NCI-H69 (cell line): ENCODE measurements around the gene PCDHGB3.
"Not testable (repeated sequence)": the region's sequence is repeated elsewhere in the genome, so short reads cannot be mapped to it uniquely, and the experiment has no call there.

Experiments used
- DNase-seq: peaks from one replicate; lab custom pipeline; 2025; lab: John Stamatoyannopoulos, UW

Gene PCDHGB3

DNA sequence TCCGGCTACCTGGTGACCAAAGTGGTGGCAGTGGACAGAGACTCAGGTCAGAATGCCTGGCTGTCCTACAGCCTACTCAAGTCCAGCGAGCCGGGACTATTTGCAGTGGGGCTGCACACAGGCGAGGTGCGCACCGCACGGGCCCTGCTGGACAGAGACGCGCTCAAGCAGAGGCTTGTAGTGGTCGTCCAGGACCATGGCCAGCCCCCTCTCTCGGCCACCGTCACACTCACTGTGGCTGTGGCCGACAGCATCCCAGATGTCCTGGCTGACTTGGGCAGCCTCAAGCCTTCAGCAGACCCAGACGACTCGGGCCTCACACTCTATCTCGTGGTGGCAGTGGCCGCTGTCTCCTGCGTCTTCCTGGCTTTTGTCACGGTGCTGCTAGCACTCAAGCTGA, 13.1 kb upstream of the PCDHGB3 start:
- no peak for DNase-seq

DNA sequence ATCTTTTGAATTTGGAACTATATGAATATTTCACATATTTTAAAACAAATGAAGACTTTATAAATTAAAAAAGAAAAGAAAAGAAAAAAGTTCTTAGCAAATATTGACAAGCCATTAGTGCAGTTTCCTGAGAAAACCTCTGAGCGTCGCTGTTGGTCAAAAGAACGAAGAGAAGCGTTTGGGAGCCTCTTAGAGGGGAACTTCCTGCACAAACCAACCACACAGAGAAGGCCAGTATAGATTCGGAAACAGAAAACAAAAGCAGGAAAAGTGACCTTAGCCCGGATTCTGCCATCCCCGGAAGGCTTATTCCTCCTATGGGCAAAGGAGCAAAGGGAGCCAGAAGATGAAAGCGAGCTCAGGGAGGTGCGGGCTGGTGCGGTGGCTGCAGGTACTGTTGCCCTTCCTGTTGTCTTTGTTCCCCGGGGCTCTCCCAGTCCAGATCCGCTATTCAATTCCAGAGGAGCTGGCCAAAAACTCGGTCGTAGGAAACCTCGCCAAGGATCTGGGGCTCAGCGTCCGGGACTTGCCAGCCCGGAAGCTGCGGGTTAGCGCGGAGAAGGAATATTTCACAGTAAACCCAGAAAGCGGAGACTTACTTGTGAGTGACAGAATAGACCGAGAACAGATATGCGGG, 10.1 kb upstream of the PCDHGB3 start, which contains the start of gene PCDHGB2:
Gene PCDHGB2 (plus strand): TSS at position 205 of the 637 bp plus-strand sequence. CDS start 142 bp downstream, at position 347.
- DNase-seq: peak; percentile 57

DNA sequence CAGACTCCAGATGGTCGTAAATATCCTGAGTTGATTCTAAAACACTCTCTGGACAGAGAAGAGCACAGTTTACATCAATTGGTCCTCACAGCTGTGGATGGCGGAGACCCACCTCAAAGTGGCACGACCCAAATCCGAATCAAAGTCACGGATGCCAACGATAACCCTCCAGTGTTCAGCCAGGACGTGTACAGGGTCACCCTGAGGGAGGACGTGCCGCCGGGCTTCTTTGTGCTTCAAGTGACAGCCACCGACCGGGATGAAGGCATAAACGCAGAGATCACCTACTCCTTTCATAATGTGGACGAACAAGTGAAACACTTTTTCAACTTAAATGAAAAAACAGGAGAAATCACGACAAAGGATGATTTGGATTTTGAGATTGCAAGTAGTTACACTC, 9.4 kb upstream of the PCDHGB3 start:
- DNase-seq: no peak

DNA sequence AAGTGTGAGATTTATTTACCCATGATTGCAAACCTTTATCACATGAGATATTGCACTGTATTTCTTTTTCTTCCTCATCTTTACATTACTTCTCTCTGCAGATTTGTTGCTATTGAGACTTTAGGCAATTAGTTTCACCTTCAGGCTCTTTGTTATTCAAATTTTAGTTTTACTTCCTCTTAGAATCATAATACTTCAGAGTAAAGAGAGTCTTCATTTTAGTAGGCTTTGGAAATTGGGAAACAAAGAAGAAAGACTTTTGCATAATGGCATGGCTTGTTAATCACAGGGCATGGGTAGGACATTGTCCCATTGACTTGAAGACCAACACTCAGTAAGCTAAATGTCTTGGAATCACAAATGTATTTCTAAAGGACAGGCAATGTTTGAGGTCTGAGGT, 7.3 kb upstream of the PCDHGB3 start:
- DNase-seq: no peak

DNA sequence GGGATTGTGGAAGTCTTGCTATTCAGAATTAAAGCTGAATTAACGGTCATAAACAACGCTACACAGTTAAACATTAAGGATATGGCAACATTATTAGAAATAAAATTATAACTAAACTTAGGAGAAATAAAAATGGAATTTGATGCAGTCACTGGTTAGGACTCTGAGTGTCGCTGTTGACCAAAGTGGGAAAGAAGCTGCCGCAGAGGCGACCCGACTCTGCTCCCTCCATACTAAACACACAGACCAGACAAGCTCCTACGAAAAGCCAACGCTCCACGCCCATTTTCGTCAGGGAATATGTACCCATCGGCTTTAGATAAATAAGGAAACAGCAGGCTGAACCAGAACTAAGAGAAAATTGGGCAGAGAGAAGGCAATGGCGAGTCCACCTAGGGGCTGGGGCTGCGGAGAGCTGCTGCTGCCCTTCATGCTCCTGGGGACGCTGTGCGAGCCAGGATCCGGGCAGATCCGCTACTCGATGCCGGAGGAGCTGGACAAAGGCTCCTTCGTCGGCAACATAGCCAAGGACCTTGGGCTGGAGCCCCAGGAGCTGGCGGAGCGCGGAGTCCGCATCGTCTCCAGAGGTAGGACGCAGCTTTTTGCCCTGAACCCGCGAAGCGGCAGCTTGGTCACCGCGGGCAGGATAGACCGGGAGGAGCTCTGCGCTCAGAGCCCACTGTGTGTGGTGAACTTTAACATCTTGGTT, 5.9 kb upstream of the PCDHGB3 start, which contains the start of gene PCDHGA5:
Gene PCDHGA5 (plus strand): TSS at position 211 of the 709 bp plus-strand sequence. CDS start 169 bp downstream, at position 380.
- DNase-seq: no peak

DNA sequence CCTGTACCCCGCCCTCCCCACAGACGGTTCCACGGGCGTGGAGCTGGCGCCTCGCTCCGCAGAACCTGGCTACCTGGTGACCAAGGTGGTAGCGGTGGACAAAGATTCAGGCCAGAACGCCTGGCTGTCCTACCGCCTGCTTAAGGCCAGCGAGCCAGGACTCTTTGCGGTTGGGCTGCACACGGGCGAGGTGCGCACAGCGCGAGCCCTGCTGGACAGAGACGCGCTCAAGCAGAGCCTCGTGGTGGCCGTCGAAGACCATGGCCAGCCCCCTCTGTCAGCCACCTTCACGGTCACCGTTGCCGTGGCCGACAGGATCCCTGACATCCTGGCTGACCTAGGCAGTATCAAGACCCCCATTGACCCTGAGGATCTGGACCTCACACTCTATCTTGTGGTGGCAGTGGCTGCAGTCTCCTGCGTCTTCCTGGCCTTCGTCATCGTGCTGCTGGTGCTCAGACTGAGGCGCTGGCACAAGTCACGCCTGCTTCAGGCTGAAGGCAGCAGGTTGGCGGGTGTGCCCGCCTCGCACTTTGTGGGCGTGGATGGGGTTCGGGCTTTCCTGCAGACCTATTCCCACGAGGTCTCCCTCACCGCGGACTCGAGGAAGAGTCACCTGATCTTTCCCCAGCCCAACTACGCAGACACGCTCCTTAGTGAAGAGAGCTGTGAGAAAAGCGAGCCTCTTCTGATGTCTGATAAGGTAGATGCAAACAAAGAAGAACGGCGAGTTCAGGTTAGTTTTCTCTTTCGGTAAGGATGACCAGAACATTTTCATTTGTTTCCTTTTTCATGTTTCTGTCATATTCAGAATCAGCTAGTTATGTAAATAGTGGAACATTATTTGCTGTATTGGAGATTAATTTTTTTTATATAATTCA, 3.8 kb upstream of the PCDHGB3 start:
- no peak for DNase-seq

DNA sequence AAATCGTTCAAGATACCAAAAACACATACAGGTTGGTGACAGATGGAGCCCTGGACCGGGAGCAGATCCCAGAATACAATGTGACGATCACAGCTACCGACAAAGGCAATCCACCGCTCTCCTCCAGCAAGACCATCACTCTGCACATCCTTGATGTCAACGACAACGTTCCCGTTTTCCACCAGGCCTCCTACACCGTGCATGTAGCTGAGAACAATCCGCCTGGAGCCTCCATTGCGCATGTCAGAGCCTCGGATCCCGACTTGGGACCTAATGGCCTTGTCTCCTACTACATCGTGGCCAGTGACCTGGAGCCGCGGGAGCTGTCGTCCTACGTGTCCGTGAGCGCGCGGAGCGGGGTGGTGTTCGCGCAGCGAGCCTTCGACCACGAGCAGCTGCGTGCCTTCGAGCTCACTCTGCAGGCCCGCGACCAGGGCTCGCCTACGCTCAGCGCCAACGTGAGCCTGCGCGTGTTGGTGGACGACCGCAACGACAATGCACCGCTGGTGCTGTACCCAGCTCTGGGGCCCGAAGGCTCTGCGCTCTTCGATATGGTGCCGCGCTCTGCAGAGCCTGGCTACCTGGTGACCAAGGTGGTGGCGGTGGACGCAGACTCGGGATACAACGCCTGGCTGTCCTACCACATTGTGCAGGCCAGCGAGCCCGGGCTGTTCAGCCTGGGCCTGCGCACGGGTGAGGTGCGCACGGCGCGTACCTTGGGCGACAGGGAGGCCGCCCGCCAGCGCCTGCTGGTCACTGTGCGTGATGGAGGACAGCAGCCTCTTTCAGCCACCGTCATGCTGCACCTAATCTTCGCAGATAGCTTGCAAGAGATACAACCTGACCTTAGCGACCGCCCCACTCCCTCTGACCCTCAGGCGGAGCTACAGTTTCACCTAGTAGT, 1.8 kb downstream of the PCDHGB3 start:
- no peak for DNase-seq

DNA sequence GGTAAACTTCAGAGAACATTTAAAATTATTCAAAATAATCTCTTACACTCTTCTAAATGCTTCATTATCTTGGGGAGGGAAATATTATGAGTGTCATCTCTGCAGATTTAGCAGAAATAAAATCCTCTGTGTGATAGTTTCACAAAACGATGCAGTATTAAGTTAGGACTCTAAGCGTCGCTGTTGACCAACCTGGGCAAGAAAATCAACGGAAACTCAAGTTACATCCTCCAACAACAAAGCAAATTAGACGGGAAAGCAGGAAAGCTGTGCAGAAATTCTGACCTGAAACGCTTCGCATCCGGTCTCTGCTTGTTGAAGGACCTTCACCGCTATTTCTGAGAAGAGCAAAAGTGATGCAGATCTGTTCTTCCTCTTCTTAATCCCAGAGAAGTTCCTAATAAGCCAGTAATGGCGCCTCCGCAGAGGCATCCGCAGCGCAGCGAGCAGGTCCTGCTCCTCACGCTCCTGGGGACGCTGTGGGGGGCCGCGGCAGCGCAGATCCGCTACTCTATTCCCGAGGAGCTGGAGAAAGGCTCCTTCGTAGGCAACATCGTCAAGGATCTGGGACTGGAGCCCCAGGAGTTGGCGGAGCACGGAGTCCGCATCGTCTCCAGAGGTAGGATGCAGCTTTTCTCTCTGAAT, 3.8 kb downstream of the PCDHGB3 start, which contains the start of gene PCDHGA6:
Gene PCDHGA6 (plus strand): TSS at position 219 of the 645 bp plus-strand sequence. CDS start 193 bp downstream, at position 412.
- peak; percentile 25 for DNase-seq

DNA sequence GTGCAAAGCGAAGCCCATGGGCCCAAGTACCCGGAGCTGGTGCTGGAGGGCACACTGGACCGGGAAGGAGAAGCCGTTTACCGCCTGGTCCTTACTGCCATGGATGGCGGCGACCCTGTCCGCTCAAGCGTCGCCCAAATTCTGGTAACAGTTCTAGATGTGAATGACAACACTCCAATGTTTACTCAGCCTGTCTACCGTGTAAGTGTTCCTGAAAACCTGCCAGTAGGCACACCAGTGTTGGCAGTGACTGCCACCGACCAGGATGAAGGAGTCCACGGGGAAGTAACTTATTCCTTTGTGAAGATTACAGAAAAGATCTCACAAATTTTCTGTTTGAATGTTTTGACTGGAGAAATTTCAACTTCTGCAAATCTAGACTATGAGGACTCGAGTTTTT, 4.6 kb downstream of the PCDHGB3 start:
- DNase-seq: no peak

DNA sequence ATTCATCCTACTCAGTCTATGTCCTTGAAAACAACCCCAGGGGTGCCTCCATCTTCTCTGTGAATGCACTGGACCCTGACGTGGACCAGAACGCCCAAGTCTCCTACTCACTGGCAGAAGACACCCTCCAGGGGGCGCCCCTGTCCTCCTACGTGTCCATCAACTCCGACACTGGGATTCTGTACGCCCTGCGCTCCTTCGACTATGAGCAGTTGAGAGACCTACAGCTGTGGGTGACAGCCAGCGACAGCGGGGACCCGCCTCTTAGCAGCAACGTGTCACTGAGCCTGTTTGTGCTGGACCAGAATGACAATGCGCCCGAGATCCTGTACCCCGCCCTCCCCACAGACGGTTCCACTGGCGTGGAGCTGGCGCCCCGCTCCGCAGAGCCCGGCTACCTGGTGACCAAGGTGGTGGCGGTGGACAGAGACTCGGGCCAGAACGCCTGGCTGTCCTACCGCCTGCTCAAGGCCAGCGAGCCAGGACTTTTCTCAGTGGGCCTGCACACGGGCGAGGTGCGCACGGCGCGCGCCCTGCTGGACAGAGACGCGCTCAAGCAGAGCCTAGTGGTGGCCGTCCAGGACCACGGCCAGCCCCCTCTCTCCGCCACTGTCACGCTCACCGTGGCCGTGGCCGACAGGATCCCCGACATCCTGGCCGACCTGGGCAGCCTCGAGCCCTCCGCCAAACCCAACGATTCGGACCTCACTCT, 5.6 kb downstream of the PCDHGB3 start:
- DNase-seq: peak; percentile 11

DNA sequence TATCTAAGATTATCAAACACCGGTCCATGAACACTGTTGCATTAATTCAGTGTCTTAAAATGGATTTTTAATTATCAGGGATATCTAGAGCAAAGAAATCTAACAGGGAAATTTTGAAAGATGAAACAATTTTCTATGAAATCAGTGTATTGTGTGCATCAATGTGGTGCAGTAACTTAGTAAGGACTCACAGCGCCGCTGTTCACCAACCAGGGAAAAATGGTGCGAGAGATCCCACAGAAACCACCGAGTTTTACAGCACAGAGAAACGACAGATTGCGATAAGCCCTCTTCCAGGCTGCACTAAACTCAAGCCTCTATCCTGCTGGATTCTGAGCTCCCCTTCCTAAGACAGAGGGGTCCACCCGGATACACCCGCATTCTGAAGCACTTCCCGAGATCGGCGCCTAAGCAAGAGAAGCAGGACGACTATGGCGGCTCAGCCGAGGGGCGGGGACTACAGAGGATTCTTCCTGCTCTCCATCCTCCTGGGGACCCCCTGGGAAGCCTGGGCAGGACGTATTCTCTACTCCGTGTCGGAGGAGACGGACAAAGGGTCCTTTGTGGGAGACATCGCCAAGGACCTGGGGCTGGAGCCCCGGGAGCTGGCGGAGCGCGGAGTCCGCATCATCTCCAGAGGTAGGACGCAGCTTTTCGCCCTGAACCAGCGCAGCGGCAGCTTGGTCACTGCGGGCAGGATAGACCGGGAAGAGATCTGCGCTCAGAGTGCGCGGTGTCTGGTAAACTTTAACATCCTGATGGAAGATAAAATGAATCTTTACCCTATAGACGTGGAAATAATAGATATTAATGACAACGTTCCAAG, 12.6 kb downstream of the PCDHGB3 start, which contains the start of gene PCDHGA7:
Gene PCDHGA7 (plus strand): TSS at position 274 of the 826 bp plus-strand sequence. CDS start 158 bp downstream, at position 432.
- DNase-seq: no peak

DNA sequence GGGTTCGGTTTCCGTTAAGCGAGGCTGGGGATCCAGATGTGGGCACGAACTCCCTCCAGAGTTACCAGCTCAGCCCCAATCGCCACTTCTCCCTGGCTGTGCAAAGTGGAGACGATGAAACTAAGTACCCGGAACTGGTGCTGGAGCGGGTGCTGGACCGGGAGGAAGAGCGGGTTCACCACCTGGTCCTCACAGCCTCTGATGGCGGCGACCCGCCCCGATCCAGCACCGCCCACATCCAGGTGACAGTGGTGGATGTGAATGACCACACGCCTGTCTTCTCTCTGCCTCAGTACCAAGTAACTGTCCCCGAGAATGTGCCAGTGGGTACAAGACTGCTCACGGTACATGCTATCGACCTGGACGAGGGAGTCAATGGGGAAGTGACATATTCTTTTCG, 13.3 kb downstream of the PCDHGB3 start:
- no peak for DNase-seq

DNA sequence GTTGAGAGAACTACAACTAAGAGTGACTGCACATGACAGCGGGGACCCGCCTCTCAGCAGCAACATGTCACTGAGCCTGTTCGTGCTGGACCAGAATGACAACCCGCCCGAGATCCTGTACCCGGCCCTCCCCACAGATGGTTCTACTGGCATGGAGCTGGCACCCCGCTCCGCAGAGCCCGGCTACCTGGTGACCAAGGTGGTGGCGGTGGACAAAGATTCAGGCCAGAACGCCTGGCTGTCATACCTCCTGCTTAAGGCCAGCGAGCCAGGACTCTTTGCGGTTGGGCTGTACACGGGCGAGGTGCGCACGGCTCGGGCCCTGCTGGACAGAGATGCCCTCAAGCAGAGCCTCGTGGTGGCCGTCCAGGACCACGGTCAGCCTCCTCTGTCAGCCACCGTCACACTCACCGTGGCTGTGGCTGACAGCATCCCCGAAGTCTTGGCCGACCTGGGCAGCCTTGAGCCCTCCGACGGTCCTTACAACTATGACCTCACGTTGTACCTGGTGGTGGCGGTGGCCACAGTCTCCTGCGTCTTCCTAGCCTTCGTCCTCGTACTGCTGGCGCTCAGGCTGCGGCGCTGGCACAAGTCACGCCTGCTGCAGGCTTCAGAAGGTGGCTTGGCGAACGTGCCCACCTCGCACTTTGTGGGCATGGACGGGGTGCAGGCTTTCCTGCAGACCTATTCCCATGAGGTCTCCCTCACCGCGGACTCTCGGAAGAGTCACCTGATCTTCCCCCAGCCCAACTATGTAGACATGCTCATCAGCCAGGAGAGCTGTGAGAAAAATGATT, 14.6 kb downstream of the PCDHGB3 start:
- no peak for DNase-seq

DNA sequence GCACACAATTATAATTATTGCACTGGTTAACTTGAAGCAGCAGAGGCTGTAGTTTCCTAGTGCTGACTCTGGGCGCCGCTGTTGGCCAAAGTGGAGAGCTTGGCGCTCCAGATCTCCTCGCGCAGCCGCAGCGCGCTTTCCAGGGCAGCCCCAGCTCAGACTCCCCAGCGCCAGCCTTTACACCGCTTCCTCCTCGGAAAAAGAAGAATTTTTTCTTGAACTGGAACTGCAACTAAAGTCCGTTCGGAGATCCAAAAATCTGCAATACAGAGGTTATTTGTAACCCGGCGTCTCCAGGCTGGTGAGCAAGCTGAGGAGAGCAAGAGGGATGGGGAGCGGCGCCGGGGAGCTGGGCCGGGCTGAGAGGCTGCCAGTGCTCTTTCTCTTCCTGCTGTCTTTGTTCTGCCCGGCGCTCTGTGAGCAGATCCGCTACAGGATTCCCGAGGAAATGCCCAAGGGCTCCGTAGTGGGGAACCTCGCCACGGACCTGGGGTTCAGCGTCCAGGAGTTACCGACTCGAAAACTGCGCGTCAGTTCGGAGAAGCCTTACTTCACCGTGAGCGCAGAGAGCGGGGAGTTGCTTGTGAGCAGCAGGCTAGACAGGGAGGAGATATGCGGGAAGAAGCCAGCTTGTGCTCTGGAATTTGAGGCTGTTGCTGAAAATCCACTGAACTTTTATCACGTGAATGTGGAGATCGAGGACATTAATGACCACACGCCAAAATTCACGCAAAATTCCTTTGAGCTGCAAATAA, 17.7 kb downstream of the PCDHGB3 start, which contains the start of gene PCDHGB4:
Gene PCDHGB4 (plus strand): TSS at position 142 of the 755 bp plus-strand sequence. CDS start 187 bp downstream, at position 329.
- not testable (repeated sequence) for DNase-seq

DNA sequence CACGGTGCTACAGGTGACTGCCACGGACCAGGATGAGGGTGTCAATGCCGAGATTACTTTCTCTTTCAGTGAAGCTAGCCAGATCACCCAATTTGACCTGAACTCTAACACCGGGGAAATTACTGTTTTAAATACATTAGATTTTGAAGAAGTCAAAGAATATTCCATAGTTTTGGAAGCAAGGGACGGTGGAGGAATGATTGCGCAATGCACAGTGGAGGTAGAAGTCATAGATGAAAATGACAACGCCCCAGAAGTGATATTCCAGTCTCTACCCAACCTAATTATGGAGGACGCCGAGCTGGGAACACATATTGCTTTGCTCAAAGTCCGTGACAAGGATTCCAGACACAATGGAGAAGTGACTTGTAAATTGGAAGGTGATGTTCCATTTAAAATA, 18.6 kb downstream of the PCDHGB3 start:
- DNase-seq: no peak

DNA sequence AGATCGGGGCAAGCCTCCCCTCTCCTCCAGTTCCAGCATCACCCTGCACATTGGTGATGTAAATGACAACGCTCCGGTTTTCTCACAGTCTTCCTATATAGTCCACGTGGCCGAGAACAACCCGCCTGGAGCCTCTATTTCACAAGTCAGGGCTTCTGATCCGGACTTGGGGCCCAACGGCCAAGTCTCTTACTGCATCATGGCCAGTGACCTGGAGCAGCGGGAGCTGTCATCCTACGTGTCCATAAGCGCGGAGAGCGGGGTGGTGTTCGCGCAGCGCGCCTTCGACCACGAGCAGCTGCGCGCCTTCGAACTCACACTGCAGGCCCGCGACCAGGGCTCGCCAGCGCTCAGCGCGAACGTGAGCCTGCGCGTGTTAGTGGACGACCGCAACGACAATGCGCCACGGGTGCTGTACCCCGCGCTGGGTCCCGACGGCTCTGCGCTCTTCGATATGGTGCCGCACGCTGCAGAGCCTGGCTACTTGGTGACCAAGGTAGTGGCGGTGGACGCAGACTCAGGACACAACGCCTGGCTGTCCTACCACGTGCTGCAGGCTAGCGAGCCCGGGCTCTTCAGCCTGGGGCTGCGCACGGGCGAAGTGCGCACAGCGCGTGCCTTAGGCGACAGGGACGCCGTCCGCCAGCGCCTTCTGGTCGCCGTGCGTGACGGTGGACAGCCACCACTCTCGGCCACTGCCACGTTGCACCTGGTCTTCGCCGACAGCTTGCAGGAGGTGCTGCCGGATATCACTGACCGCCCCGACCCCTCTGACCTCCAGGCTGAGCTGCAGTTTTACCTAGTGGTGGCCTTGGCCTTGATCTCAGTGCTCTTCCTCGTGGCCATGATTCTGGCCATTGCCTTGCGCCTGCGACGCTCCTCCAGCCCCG, 19.4 kb downstream of the PCDHGB3 start:
- no peak for DNase-seq
